ENCODE measurements around the gene GPR137.

The GPR137 gene, protein sequence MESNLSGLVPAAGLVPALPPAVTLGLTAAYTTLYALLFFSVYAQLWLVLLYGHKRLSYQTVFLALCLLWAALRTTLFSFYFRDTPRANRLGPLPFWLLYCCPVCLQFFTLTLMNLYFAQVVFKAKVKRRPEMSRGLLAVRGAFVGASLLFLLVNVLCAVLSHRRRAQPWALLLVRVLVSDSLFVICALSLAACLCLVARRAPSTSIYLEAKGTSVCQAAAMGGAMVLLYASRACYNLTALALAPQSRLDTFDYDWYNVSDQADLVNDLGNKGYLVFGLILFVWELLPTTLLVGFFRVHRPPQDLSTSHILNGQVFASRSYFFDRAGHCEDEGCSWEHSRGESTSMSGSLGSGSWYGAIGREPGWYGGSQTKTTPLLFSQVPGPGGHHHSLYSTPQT

GRCh38 chr11:64284962-64285884 is at the start of gene GPR137:
GPR137 (plus strand) TSS chr11:64285848; CDS start chr11:64286525, 677 bp downstream.
- Histone ChIP-seq H3K36me3 (ENCODE audit: insufficient read depth, low read length) (no peaks in the 10 kb centered on the region; the same call in 1 of the 2 replicates), H3K9ac (ENCODE audit: insufficient read length) (peak within 1 kb of the TSS; percentile 64), H3K9me3 (ENCODE audit: low read depth, low read length) (no peaks in the 10 kb centered on the region), H3K27ac (peak within 1 kb of the TSS; percentile 78), H3K4me3 (peak within 1 kb of the TSS; percentile 92)
- DNase-seq (ENCODE audit: low read depth, low spot score), result no peak
- TF ChIP-seq EZH2 (IDR thresholded peaks at IDR 0.05), result no peak
- TF ChIP-seq FOXP2 (optimal IDR thresholded peaks at IDR 0.05; ENCODE audit: control extremely low read depth, extremely low read length, insufficient read depth), result no peak
- TF ChIP-seq POLR2AphosphoS5 (IDR thresholded peaks at IDR 0.05; ENCODE audit: borderline replicate concordance, low read depth, low read length), result no peak

- H3K9ac ChIP-seq (ENCODE audit: insufficient read length), result no peak overlapping the region
- no peak overlapping the region for H3K4me3 ChIP-seq
- no peaks in the 10 kb centered on the region for H3K9me3 ChIP-seq (ENCODE audit: low read depth, low read length)
- peaks cover 5% of the 10 kb centered on the region; the same call in 1 of the 2 replicates for H3K36me3 ChIP-seq (ENCODE audit: insufficient read depth, low read length)
- no peak for TF ChIP-seq FOXP2 (optimal IDR thresholded peaks at IDR 0.05; ENCODE audit: control extremely low read depth, extremely low read length, insufficient read depth)
- TF ChIP-seq EZH2 (IDR thresholded peaks at IDR 0.05), result no peak
- no peak for TF ChIP-seq POLR2AphosphoS5 (IDR thresholded peaks at IDR 0.05; ENCODE audit: borderline replicate concordance, low read depth, low read length)
- no peak overlapping the region for H3K27ac ChIP-seq
- DNase-seq (ENCODE audit: low read depth, low spot score), result no peak
Measured at GRCh38 chr11:64237484-64237951, 48.1 kb upstream of the GPR137 start.

DNA sequence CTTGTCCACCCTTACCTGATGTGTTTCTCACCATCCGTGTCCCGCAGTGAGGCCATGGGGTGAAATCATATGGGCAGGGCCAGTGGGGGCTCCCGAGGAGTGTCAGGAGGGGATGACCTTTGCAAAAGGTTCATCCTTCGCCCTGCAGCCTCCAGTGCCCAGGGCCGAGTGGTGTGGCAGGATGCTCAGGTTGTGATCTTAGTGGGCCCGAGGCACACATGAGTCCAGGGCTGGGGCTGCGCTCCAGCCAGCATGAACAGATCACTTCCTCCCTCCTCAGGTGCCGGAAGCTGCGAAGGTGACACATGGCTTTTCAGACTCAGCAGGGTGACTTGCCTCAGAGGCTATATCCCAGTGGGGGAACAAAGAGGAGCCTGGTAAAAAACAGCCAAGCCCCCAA is 47.6 kb upstream of the GPR137 start:
- no peaks in the 10 kb centered on the region for H3K9me3 ChIP-seq (ENCODE audit: low read depth, low read length)
- no peak overlapping the region for H3K4me3 ChIP-seq
- TF ChIP-seq EZH2 (IDR thresholded peaks at IDR 0.05), result no peak
- no peak for TF ChIP-seq FOXP2 (optimal IDR thresholded peaks at IDR 0.05; ENCODE audit: control extremely low read depth, extremely low read length, insufficient read depth)
- TF ChIP-seq POLR2AphosphoS5 (IDR thresholded peaks at IDR 0.05; ENCODE audit: borderline replicate concordance, low read depth, low read length), result no peak
- H3K9ac ChIP-seq (ENCODE audit: insufficient read length), result no peak overlapping the region
- peaks cover 5% of the 10 kb centered on the region; the same call in 1 of the 2 replicates for H3K36me3 ChIP-seq (ENCODE audit: insufficient read depth, low read length)
- DNase-seq (ENCODE audit: low read depth, low spot score), result no peak
- H3K27ac ChIP-seq, result no peak overlapping the region

- peaks cover 6% of the 10 kb centered on the region; the same call in 1 of the 2 replicates for H3K36me3 ChIP-seq (ENCODE audit: insufficient read depth, low read length)
- H3K27ac ChIP-seq, result peak overlapping the region; percentile 46
- H3K9ac ChIP-seq (ENCODE audit: insufficient read length), result no peak overlapping the region
- H3K4me3 ChIP-seq, result no peak overlapping the region
- no peaks in the 10 kb centered on the region for H3K9me3 ChIP-seq (ENCODE audit: low read depth, low read length)
- DNase-seq (ENCODE audit: low read depth, low spot score), result no peak
- TF ChIP-seq FOXP2 (optimal IDR thresholded peaks at IDR 0.05; ENCODE audit: control extremely low read depth, extremely low read length, insufficient read depth), result no peak
- TF ChIP-seq POLR2AphosphoS5 (IDR thresholded peaks at IDR 0.05; ENCODE audit: borderline replicate concordance, low read depth, low read length), result no peak
- no peak for TF ChIP-seq EZH2 (IDR thresholded peaks at IDR 0.05)
Measured at GRCh38 chr11:64238999-64239398, 46.6 kb upstream of the GPR137 start.

GRCh38 chr11:64239662-64240434 is 45.8 kb upstream of the GPR137 start:
- TF ChIP-seq POLR2AphosphoS5 (IDR thresholded peaks at IDR 0.05; ENCODE audit: borderline replicate concordance, low read depth, low read length), result no peak
- TF ChIP-seq EZH2 (IDR thresholded peaks at IDR 0.05), result no peak
- TF ChIP-seq FOXP2 (optimal IDR thresholded peaks at IDR 0.05; ENCODE audit: control extremely low read depth, extremely low read length, insufficient read depth), result no peak
- H3K9ac ChIP-seq (ENCODE audit: insufficient read length), result peak overlapping the region; percentile 84
- H3K4me3 ChIP-seq, result peak overlapping the region; percentile 99
- peaks cover 9% of the 10 kb centered on the region; the same call in 1 of the 2 replicates for H3K36me3 ChIP-seq (ENCODE audit: insufficient read depth, low read length)
- peak overlapping the region; percentile 93 for H3K27ac ChIP-seq
- no peak for DNase-seq (ENCODE audit: low read depth, low spot score)
- H3K9me3 ChIP-seq (ENCODE audit: low read depth, low read length), result no peaks in the 10 kb centered on the region

- Histone ChIP-seq H3K9me3 (ENCODE audit: low read depth, low read length) (no peaks in the 10 kb centered on the region), H3K9ac (ENCODE audit: insufficient read length) (peak within 1 kb of the TSS; percentile 87), H3K36me3 (ENCODE audit: insufficient read depth, low read length) (peaks cover 9% of the 10 kb centered on the region; the same call in 1 of the 2 replicates), H3K27ac (peak within 1 kb of the TSS; percentile 93), H3K4me3 (peak within 1 kb of the TSS; percentile 99)
- DNase-seq (ENCODE audit: low read depth, low spot score), result peak; percentile 66
- TF ChIP-seq POLR2AphosphoS5 (IDR thresholded peaks at IDR 0.05; ENCODE audit: borderline replicate concordance, low read depth, low read length) (peak; percentile 87), FOXP2 (optimal IDR thresholded peaks at IDR 0.05; ENCODE audit: control extremely low read depth, extremely low read length, insufficient read depth) (no peak)
Measured at GRCh38 chr11:64240435-64241240, 45.0 kb upstream of the GPR137 start, which contains the start of gene FKBP2. FKBP2 (plus strand) TSS chr11:64241095; CDS start chr11:64242388, 1,293 bp downstream.

DNA sequence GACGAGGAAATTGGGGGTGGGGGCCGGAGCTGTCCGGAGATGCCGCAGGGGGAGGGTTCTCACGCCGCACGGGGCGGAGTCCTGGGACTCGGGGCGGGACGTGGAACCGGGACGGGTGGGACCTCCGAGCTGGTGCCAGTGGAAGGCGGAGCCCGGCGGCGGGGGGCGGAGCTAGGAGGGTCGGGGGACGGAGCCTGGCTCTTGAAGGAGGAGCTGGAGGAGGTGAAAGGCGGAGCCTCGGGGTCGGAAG is 44.5 kb upstream of the GPR137 start:
- H3K36me3 ChIP-seq (ENCODE audit: insufficient read depth, low read length), result peaks cover 9% of the 10 kb centered on the region; the same call in 1 of the 2 replicates
- H3K4me3 ChIP-seq, result peak overlapping the region; percentile 99
- DNase-seq (ENCODE audit: low read depth, low spot score), result no peak
- peak overlapping the region; percentile 93 for H3K27ac ChIP-seq
- no peaks in the 10 kb centered on the region for H3K9me3 ChIP-seq (ENCODE audit: low read depth, low read length)
- TF ChIP-seq EZH2 (IDR thresholded peaks at IDR 0.05), result no peak
- TF ChIP-seq POLR2AphosphoS5 (IDR thresholded peaks at IDR 0.05; ENCODE audit: borderline replicate concordance, low read depth, low read length), result no peak
- no peak for TF ChIP-seq FOXP2 (optimal IDR thresholded peaks at IDR 0.05; ENCODE audit: control extremely low read depth, extremely low read length, insufficient read depth)
- peak overlapping the region; percentile 87 for H3K9ac ChIP-seq (ENCODE audit: insufficient read length)

Measured in SK-N-MC (cell line).